HG03520 (cell line): ENCODE results near the gene PARD3.
"Not testable (repeated sequence)": the region's sequence is repeated elsewhere in the genome, so short reads cannot be mapped to it uniquely, and the experiment has no call there.

Source experiments
- ATAC-seq: cut with Tn5 transposase; IDR thresholded peaks from one replicate; pipeline ENCODE4 v1.9.1; 2021; ENCODE audit warnings: mild to moderate bottlenecking, moderate library complexity; ENCODE audit not compliant: unreplicated experiment

PARD3 gene

DNA sequence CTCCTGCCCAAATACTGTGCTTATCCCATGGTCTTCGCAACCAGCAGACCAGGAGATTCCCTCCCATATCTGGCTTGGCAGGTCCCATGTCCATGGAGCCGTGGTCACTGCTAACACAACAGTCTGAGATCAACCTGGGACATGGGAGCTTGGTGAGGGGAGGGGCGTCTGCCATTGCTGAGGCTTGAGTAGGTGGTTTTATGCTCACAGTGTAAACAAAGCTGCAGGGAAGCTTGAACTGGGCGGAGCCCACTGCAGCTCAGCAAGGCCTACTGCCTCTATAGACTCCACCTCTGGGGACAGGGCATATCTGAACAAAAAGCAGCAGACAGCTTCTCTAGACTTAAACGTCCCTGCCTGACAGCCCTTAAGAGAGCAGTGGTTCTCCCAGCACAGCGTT lies 747.4 kb downstream of the PARD3 start:
- not testable (repeated sequence) for ATAC-seq

DNA sequence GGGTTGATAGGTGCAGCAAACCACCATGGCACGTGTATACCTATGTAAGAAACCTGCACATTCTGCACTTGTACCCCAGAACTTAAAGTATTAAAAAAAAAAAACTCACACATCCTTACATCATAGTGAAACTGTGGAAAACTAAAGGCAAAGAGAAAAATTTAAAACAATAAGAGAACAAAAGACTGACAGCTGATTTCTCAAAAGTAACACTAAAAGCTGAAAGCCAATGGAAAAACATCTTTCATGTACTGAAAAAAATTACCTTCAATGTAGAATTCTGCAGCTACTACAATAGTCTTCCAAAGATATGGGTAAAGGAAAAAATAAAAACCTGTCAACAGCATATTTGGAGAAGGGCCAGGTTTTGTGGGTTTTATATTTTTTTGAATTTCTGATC lies 751.5 kb downstream of the PARD3 start:
- no peak for ATAC-seq

DNA sequence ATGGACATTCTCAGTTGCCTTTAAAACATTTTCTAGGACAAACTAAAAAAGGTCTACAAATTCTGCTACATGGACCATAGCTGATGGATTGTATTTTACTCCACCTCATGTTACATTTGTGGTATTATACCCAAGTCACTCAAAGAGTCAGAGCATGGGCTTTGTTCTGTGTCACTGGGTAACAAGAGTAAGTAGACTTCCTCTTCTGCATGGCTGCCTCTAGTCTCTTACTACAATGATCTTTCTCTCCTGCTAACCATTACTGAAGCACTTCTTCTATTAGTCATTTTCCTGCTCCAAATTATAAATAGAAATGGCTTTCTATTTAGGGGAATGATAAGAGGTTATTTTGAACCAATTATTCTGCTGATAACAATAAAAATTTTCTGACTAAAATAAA lies 753.3 kb downstream of the PARD3 start:
- no peak for ATAC-seq
